ENCODE measurements around the gene CAP1. TPM values are rescaled to one million over a fixed set of nuclear protein-coding genes. Genes with fewer than 3 reads are reported as not detected.

Gene CAP1
- total and polyA plus RNA-seq, 10 of the 15 experiments (the other 5 are each of a cell fraction or from before 2014, with no cell fraction given), result 360 to 500 (median 431) TPM

GRCh38 chr1:40039757-40040510, 595 bp upstream of the CAP1 start (continued):
- no peak for TF ChIP-seq EP300 (IDR thresholded peaks at IDR 0.05; ENCODE audit: borderline replicate concordance in 1 of 2, control insufficient read depth in 1 of 2, low read depth in 2 of 2, low read length in 2 of 2)
- TF ChIP-seq, protein P1, sequence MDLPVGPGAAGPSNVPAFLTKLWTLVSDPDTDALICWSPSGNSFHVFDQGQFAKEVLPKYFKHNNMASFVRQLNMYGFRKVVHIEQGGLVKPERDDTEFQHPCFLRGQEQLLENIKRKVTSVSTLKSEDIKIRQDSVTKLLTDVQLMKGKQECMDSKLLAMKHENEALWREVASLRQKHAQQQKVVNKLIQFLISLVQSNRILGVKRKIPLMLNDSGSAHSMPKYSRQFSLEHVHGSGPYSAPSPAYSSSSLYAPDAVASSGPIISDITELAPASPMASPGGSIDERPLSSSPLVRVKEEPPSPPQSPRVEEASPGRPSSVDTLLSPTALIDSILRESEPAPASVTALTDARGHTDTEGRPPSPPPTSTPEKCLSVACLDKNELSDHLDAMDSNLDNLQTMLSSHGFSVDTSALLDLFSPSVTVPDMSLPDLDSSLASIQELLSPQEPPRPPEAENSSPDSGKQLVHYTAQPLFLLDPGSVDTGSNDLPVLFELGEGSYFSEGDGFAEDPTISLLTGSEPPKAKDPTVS (IDR thresholded peaks at IDR 0.05; ENCODE audit: low read depth, low read length), result no peak
- TF ChIP-seq TARDBP (IDR thresholded peaks at IDR 0.05; ENCODE audit: borderline replicate concordance), result no peak
- peak; percentile 98 to 99 for TF ChIP-seq SRF (IDR thresholded peaks at IDR 0.05; ENCODE audit: low read depth in 2 of 2, low read length in 2 of 2)
- no peak for TF ChIP-seq NFYB (IDR thresholded peaks at IDR 0.05; ENCODE audit: insufficient read depth, low read depth, low read length)
- no peak for TF ChIP-seq SIX5 (IDR thresholded peaks at IDR 0.05; ENCODE audit: low read depth, low read length, severe bottlenecking)
- TF ChIP-seq, protein P2, sequence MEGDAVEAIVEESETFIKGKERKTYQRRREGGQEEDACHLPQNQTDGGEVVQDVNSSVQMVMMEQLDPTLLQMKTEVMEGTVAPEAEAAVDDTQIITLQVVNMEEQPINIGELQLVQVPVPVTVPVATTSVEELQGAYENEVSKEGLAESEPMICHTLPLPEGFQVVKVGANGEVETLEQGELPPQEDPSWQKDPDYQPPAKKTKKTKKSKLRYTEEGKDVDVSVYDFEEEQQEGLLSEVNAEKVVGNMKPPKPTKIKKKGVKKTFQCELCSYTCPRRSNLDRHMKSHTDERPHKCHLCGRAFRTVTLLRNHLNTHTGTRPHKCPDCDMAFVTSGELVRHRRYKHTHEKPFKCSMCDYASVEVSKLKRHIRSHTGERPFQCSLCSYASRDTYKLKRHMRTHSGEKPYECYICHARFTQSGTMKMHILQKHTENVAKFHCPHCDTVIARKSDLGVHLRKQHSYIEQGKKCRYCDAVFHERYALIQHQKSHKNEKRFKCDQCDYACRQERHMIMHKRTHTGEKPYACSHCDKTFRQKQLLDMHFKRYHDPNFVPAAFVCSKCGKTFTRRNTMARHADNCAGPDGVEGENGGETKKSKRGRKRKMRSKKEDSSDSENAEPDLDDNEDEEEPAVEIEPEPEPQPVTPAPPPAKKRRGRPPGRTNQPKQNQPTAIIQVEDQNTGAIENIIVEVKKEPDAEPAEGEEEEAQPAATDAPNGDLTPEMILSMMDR (IDR thresholded peaks at IDR 0.05 in 2 of 3, conservative IDR thresholded peaks at IDR 0.05 in 1 of 3; ENCODE audit: control insufficient read depth in 2 of 3, extremely low read depth in 1 of 3, insufficient read depth in 1 of 3, low read depth in 3 of 3, low read length in 3 of 3), result no peak
- peak; percentile 92 for TF ChIP-seq POLR2AphosphoS2 (IDR thresholded peaks at IDR 0.05; ENCODE audit: low read depth, low read length)
- peak; percentile 59 for TF ChIP-seq E4F1 (IDR thresholded peaks at IDR 0.05; ENCODE audit: borderline replicate concordance, partially characterized antibody)
- no peak for TF ChIP-seq ESRRA (IDR thresholded peaks at IDR 0.05; ENCODE audit: low read length)
- TF ChIP-seq ZZZ3 (IDR thresholded peaks at IDR 0.05; ENCODE audit: control insufficient read depth, insufficient read length, low read depth), result no peak
- TF ChIP-seq CEBPB (IDR thresholded peaks at IDR 0.05; ENCODE audit: borderline replicate concordance in 1 of 2, low read depth in 2 of 2, low read length in 2 of 2), result no peak
- TF ChIP-seq ZNF384 (IDR thresholded peaks at IDR 0.05; ENCODE audit: borderline replicate concordance, low read depth, low read length), result no peak
- peak; percentile 94 for TF ChIP-seq RUNX3 (IDR thresholded peaks at IDR 0.05; ENCODE audit: low read length)
- no peak for TF ChIP-seq ZBTB4 (CRISPR knock-in tag; IDR thresholded peaks at IDR 0.05)
- no peak for TF ChIP-seq PBX3 (IDR thresholded peaks at IDR 0.05; ENCODE audit: insufficient replicate concordance, low read depth, low read length)
